HepG2 (cell line): Measurements from ENCODE around the gene ELP1. TPM values are rescaled to one million over a fixed set of nuclear protein-coding genes. Genes with fewer than 3 reads are reported as not detected.
A peak's percentile ranks its signal among the peaks of the same experiment; 100 is the strongest.

Experiments
- ATAC-seq: fragments of 200-7000 bp; cut with Tn5 transposase; 3 replicates; pipeline ENCODE4 v1.9.1; 2020; ENCODE audit warnings: mild to moderate bottlenecking, moderate library complexity
- BruUV-seq: library from RNA; stranded (reverse); fragments of 400-500 nt; replicated peaks from 2 replicates; lab custom pipeline; 2021; lab: Mats Ljungman, UMichigan
- CTCF ChIA-PET: fragments of 300-600 bp; formaldehyde crosslinking; extraction: SDS; loops from one replicate; lab custom pipeline; 2021; ENCODE audit warnings: low total read pairs, inconsistent platforms, low intra/inter-chr PET ratio; lab: Yijun Ruan, JAX
- POLR2A ChIA-PET: fragments of 350-600 bp; sonication (Branson Sonifier 250); formaldehyde crosslinking; loops from one replicate; lab custom pipeline; 2020; ENCODE audit warnings: antibody characterized with exemption, inconsistent platforms; lab: Yijun Ruan, JAX
- DNase-seq: peaks from one replicate; pipeline ENCODE4 v3.0.0-alpha.2; 2015; ENCODE audit warnings: low spot score
- FAIRE-seq: peaks from 3 replicates; lab custom pipeline; 2011; peaks lifted over from hg19 to GRCh38; lab: Jason Lieb, UNC
- H2AFZ ChIP-seq: one replicate; pipeline ENCODE4 v1.6.1; 2011; ENCODE audit warnings: low read length, inconsistent platforms
- H3K27ac ChIP-seq: fragments of 300-600 bp; 3 replicates; pipeline ENCODE4 v1.8.0; 2011; ENCODE audit warnings: mixed run types, mild to moderate bottlenecking, mixed read lengths, low read length, inconsistent platforms; ENCODE audit not compliant: insufficient read depth; ENCODE audit errors: extremely low read length
- H3K27me3 ChIP-seq, 2 experiments: fragments of 200-600 bp in 1 of 2; 2 replicates in 1 of 2; 3 replicates in 1 of 2; pipeline versions ENCODE4 v1.6.0 to v1.8.0; 2011; ENCODE audit warnings: low read length in 2 of 2, mild to moderate bottlenecking in 2 of 2, moderate library complexity in 2 of 2, inconsistent platforms in 1 of 2; ENCODE audit not compliant: insufficient read depth in 2 of 2, control insufficient read depth in 1 of 2
- H3K36me3 ChIP-seq, 2 experiments: fragments of 200-600 bp in 1 of 2; replicated peaks in 1 of 2; 2 replicates in 1 of 2; 3 replicates in 1 of 2; pipeline versions ENCODE4 v1.5.1 to v1.8.0; 2011; ENCODE audit warnings: low read length in 2 of 2, inconsistent platforms in 1 of 2; ENCODE audit not compliant: insufficient read depth in 2 of 2, control insufficient read depth in 1 of 2
- H3K4me1 ChIP-seq: 2 replicates; pipeline ENCODE4 v1.5.1; 2012; ENCODE audit warnings: low read length, inconsistent platforms; ENCODE audit not compliant: insufficient read depth
- H3K4me2 ChIP-seq: 2 replicates; pipeline ENCODE4 v1.6.0; 2011; ENCODE audit warnings: low read depth, low read length, inconsistent platforms
- H3K4me3 ChIP-seq, 3 experiments: fragments of 200-600 bp in 1 of 3; sonication (generic), shearing (Covaris generic) in 1 of 3; replicated peaks in 1 of 3; 2 replicates each; pipeline ENCODE4 v1.5.1; 2011 to 2016; ENCODE audit warnings: low read length in 3 of 3, inconsistent platforms in 2 of 3, low read depth in 2 of 3, mild to moderate bottlenecking in 2 of 3, control low read depth in 1 of 3, mixed read lengths in 1 of 3; ENCODE audit not compliant: insufficient read depth in 1 of 3
- H3K79me2 ChIP-seq: one replicate; pipeline ENCODE4 v1.6.1; 2011; ENCODE audit warnings: low read length, inconsistent platforms; ENCODE audit not compliant: insufficient read depth
- H3K9ac ChIP-seq: 2 replicates; pipeline ENCODE4 v1.6.0; 2011; ENCODE audit warnings: mild to moderate bottlenecking, low read depth, low read length, inconsistent platforms; ENCODE audit not compliant: insufficient read depth
- H3K9me3 ChIP-seq: 2 replicates; pipeline ENCODE4 v1.5.1; 2012; ENCODE audit warnings: mild to moderate bottlenecking, low read length
- H4K20me1 ChIP-seq: 2 replicates; pipeline ENCODE4 v1.6.0; 2011; ENCODE audit warnings: inconsistent platforms, mild to moderate bottlenecking, low read length, moderate library complexity; ENCODE audit not compliant: insufficient read depth
- WGBS: methylation state at CpG from one replicate; pipeline ENCODE4 v1.1.6; 2017; ENCODE audit warnings: low lambda C conversion rate; 5-methylcytosine and 5-hydroxymethylcytosine counted together
- in situ Hi-C: cut with HindIII; loops from 2 replicates; pipeline ENCODE4 v1.10.0; 2017; ENCODE audit warnings: low pct_unique_long_range_greater_than_20kb; ENCODE audit not compliant: extremely low pct_ligation_motif_present
- intact Hi-C: fragments of 100-400 bp; cut with micrococcal nuclease; formaldehyde crosslinking; loops from one replicate; pipeline ENCODE4 v1.10.0; 2022; ENCODE audit not compliant: unreplicated experiment
- polyA plus RNA-seq, 8 experiments: library from polyadenylated mRNA; depleted of rRNA in 3 of 8; stranded (reverse) in 7 of 8; unstranded in 1 of 8; fragments of >200 nt; fragmentation: Illumina TruSeq in 4 of 8; extraction: Trizol in 4 of 8; gene quantifications; 2 replicates each; pipeline versions ENCODE4 v1.2.1 to v1.2.3, GENCODE V29; 2011 to 2016; ENCODE audit warnings: low read depth in 4 of 8, missing spikeins in 1 of 8, mixed read lengths in 1 of 8; ENCODE audit not compliant: insufficient read depth in 1 of 8
- total RNA-seq, 5 experiments: library from RNA; depleted of rRNA; stranded (reverse); fragments of >200 nt; fragmentation: Illumina TruSeq; extraction: Trizol; gene quantifications; 2 replicates each; pipeline ENCODE4 v1.2.3, GENCODE V29; 2016; ENCODE audit warnings: low read depth in 1 of 5
- TF ChIP-seq, protein P1 (sequence below): sonication (generic); formaldehyde crosslinking; IDR thresholded peaks from 2 replicates; pipeline ENCODE4 v1.4.0; 2020; ENCODE audit warnings: missing genetic modification reagents, borderline replicate concordance
- TF ChIP-seq, protein P2 (sequence below): sonication (generic); formaldehyde crosslinking; conservative IDR thresholded peaks from 2 replicates; pipeline ENCODE4 v1.8.1; 2023; ENCODE audit warnings: missing genetic modification reagents

ELP1 gene
- total and polyA plus RNA-seq, 2 of the 13 experiments (the other 11 are each of a cell fraction or from before 2014, with no cell fraction given): 157 to 275 TPM

DNA sequence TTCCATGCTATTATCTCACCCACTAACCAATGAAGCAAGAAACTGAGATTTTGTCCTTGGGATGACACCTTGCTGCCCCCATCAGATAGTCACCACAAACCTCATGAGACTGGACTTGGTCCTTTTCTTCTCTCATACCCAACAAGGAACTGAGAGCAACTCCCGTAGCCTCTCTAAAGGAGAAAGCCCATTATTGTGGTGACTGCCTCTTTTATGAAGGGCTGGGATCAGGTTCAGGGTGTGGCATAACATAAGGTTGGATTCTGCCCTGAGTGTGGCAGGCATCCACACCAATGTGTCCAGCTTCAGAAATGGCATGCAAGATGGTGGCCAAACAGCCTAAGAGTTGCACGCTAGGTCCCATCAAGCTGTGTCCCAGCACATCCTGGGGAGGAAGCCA is 73.2 kb downstream of the ELP1 start:
- intact Hi-C loops: loop anchor here (10.0 kb wide), 1 partner anchor 86 kb away; no protein-coding TSS in a partner anchor
- ATAC-seq: no peak
- H3K79me2 ChIP-seq: no peaks in the 10 kb centered on the region
- H3K4me2 ChIP-seq: no peak overlapping the region
- no peaks in the 10 kb centered on the region for H4K20me1 ChIP-seq
- H3K9me3 ChIP-seq: no peaks in the 10 kb centered on the region
- no peak for DNase-seq
- H3K36me3 ChIP-seq: no peaks in the 10 kb centered on the region
- 100% methylated on average over 2 of the region's 2 CpGs for WGBS
- POLR2A ChIA-PET: interaction anchor here (1.4 kb wide), 1 partner anchor 16 kb away, joined by 3 read pairs; no protein-coding TSS in a partner anchor
- no TSS peak for BruUV-seq
- H3K4me3 ChIP-seq: no peak overlapping the region
- in situ Hi-C loops: no loop called here
- no peak overlapping the region for H3K9ac ChIP-seq
- FAIRE-seq: no peak
- H3K27me3 ChIP-seq: no peaks in the 10 kb centered on the region
- CTCF ChIA-PET: no interaction called here
- TF ChIP-seq, protein P1, sequence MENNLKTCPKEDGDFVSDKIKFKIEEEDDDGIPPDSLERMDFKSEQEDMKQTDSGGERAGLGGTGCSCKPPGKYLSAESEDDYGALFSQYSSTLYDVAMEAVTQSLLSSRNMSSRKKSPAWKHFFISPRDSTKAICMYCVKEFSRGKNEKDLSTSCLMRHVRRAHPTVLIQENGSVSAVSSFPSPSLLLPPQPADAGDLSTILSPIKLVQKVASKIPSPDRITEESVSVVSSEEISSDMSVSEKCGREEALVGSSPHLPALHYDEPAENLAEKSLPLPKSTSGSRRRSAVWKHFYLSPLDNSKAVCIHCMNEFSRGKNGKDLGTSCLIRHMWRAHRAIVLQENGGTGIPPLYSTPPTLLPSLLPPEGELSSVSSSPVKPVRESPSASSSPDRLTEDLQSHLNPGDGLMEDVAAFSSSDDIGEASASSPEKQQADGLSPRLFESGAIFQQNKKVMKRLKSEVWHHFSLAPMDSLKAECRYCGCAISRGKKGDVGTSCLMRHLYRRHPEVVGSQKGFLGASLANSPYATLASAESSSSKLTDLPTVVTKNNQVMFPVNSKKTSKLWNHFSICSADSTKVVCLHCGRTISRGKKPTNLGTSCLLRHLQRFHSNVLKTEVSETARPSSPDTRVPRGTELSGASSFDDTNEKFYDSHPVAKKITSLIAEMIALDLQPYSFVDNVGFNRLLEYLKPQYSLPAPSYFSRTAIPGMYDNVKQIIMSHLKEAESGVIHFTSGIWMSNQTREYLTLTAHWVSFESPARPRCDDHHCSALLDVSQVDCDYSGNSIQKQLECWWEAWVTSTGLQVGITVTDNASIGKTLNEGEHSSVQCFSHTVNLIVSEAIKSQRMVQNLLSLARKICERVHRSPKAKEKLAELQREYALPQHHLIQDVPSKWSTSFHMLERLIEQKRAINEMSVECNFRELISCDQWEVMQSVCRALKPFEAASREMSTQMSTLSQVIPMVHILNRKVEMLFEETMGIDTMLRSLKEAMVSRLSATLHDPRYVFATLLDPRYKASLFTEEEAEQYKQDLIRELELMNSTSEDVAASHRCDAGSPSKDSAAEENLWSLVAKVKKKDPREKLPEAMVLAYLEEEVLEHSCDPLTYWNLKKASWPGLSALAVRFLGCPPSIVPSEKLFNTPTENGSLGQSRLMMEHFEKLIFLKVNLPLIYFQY: no peak
- TF ChIP-seq, protein P2, sequence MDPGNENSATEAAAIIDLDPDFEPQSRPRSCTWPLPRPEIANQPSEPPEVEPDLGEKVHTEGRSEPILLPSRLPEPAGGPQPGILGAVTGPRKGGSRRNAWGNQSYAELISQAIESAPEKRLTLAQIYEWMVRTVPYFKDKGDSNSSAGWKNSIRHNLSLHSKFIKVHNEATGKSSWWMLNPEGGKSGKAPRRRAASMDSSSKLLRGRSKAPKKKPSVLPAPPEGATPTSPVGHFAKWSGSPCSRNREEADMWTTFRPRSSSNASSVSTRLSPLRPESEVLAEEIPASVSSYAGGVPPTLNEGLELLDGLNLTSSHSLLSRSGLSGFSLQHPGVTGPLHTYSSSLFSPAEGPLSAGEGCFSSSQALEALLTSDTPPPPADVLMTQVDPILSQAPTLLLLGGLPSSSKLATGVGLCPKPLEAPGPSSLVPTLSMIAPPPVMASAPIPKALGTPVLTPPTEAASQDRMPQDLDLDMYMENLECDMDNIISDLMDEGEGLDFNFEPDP (CRISPR knock-in tag): 0 out of 2 replicates have a peak, but pooled peaks have one; percentile 27
- TF ChIP-seq, all 625 proteins: peak for 1
- Histone ChIP-seq H3K27ac (no peak overlapping the region), H2AFZ (no peak overlapping the region), H3K4me1 (peaks cover 32% of the 10 kb centered on the region)
